Activated T-helper 17 cell treated with anti-CD3 and anti-CD28 coated beads, Interleukin-2, amount 50 U/mL, for 72 hours (primary cell): ENCODE measurements around the gene SLC17A8. TPM values are rescaled to one million over a fixed set of nuclear protein-coding genes. Genes with fewer than 3 reads are reported as not detected.

ENCODE experiments used
- ATAC-seq: fragments of 150-1000 bp; cut with Tn5 transposase; replicated peaks from 2 replicates; pipeline ENCODE4 v1.10.0; 2021; ENCODE audit warnings: mild to moderate bottlenecking, moderate library complexity
- H3K27ac Mint-ChIP-seq: one replicate; pipeline ENCODE4 v1.8.0; 2022; ENCODE audit warnings: mixed read lengths
- H3K27me3 Mint-ChIP-seq: one replicate; pipeline ENCODE4 v1.8.0; 2022; ENCODE audit warnings: mixed read lengths
- H3K36me3 Mint-ChIP-seq: one replicate; pipeline ENCODE4 v1.8.0; 2022; ENCODE audit warnings: low read depth, mild to moderate bottlenecking, mixed read lengths
- H3K4me1 Mint-ChIP-seq: one replicate; pipeline ENCODE4 v1.8.0; 2022; ENCODE audit warnings: mixed read lengths
- H3K4me3 Mint-ChIP-seq: one replicate; pipeline ENCODE4 v1.8.0; 2022; ENCODE audit warnings: mild to moderate bottlenecking, mixed read lengths
- H3K9me3 Mint-ChIP-seq: one replicate; pipeline ENCODE4 v1.8.0; 2022; ENCODE audit warnings: mixed read lengths
- total RNA-seq, 2 donors: library from RNA; stranded (reverse); gene quantifications; one replicate each; pipeline ENCODE4 v1.2.3, GENCODE V29; 2022

The SLC17A8 gene
- total RNA-seq, 2 donors from 2014 or later: not detected

DNA sequence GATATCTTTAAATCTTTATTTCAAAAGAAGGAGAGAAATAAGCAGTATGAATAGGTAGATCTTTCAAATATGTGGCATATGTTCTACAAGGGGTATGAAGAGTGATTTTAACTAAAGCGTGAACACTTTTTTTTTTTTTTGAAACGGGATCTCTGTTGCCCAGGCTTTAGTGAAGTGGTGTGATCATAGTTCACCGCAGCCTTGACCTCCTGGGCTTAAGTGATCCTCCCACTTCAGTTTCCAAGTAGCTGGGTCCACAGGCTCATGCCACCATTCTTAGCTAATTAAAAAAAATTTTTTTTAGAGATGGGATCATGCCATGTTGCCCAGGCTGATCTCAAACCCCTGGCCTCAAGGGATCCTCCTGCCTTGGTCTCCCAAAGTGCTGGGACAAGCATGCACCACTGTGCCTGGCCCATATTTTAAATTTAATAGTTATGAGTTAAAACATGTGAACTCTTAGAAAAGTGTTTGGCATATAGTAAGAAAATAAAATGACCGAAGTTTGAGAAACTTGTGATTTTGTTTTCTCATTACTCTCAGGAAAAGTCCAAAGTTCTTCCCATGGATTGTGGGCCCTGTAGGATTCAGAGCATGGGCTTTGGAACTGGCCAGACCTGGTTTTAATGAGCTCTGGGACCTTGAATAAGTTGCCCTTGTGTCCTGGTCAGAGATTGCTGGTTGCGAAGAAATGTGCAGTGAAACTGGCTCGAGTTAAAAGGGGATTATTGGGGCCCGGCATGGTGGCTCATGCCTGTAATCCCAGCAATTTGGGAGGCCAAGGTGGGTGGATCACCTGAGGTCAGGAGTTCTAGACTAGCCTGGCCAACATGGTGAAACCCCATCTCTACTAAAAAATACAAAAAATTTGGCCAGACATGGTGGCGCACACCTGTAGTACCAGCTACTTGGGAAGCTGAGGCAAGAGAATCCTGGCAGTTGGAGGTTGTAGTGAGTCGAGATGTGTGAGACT is 27.0 kb downstream of the SLC17A8 start:
- Mint-ChIP-seq H3K9me3 (no peaks in the 10 kb centered on the region), H3K4me1 (no peaks in the 10 kb centered on the region), H3K27me3 (peaks cover 5% of the 10 kb centered on the region), H3K36me3 (no peaks in the 10 kb centered on the region), H3K4me3 (no peak overlapping the region), H3K27ac (no peak overlapping the region)
- ATAC-seq: no peak

GRCh38 chr12:100384559-100384935 is 27.7 kb downstream of the SLC17A8 start:
- Mint-ChIP-seq H3K4me3 (no peak overlapping the region), H3K36me3 (no peaks in the 10 kb centered on the region), H3K27ac (no peak overlapping the region), H3K4me1 (no peaks in the 10 kb centered on the region), H3K9me3 (no peaks in the 10 kb centered on the region), H3K27me3 (peaks cover 5% of the 10 kb centered on the region)
- ATAC-seq: no peak

DNA sequence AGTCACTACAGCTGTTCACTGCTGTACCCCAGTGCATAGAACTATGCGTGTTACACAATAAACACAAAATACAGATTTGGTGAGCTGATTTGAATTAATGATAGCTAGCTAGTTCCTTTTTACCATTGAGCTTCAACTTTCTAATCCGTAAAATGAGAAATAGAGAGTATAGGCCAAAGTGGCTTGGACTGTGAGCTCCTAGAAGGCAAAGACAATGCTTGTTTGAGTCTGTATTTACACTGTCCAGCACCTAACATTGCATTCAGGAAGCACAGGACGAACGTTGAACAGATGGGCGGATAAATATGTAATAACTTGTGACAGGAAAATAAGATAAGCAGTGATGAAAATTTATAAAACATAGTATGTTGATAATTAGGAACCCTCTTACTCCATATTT is 31.5 kb downstream of the SLC17A8 start:
- Mint-ChIP-seq H3K36me3 (no peaks in the 10 kb centered on the region), H3K27me3 (peaks cover 9% of the 10 kb centered on the region), H3K4me3 (no peak overlapping the region), H3K9me3 (no peaks in the 10 kb centered on the region), H3K27ac (no peak overlapping the region), H3K4me1 (no peaks in the 10 kb centered on the region)
- ATAC-seq: no peak

DNA sequence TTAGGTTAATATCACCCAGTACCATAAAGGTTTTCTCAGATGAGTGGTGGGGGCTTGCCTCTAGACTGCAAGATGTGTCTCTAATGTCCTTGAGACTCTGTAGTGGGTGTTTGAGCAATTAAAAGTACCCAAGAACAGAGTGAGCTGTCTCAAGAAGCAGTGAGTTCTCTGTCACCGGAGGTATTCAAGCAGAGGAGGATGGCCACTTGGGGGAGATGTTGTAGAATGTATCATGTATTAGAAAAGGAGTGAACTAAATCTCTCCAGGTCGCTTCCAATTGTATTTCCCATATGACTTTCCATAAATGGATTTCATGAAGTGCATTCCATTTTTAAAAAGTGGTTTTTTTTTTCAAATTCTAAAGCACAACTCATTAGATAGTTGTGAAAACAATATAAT is 35.0 kb downstream of the SLC17A8 start:
- Mint-ChIP-seq H3K4me3 (no peak overlapping the region), H3K4me1 (no peaks in the 10 kb centered on the region), H3K27me3 (peaks cover 11% of the 10 kb centered on the region), H3K36me3 (no peaks in the 10 kb centered on the region), H3K27ac (no peak overlapping the region), H3K9me3 (no peaks in the 10 kb centered on the region)
- ATAC-seq: no peak

DNA sequence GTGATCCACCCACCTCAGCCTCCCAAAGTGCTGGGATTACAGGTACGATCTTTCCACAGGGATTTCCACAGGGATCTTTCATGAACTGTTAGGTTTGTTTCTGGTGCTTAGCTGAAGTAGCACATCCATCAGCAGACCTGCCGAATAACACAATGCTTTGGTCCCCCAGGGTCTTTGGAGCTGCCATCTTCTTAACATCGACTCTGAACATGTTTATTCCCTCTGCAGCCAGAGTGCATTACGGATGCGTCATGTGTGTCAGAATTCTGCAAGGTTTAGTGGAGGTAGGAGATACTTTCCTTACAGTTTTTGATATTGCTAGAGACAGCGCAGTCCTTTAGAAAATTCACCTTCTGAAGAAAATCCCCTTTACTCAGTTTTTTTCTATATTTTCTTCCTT is 36.3 kb downstream of the SLC17A8 start:
- no peaks in the 10 kb centered on the region for H3K36me3 Mint-ChIP-seq
- no peak overlapping the region for H3K4me3 Mint-ChIP-seq
- no peaks in the 10 kb centered on the region for H3K4me1 Mint-ChIP-seq
- H3K27ac Mint-ChIP-seq: no peak overlapping the region
- peaks cover 7% of the 10 kb centered on the region for H3K27me3 Mint-ChIP-seq
- no peaks in the 10 kb centered on the region for H3K9me3 Mint-ChIP-seq
- ATAC-seq: no peak

- Mint-ChIP-seq H3K36me3 (no peaks in the 10 kb centered on the region), H3K27me3 (peaks cover 5% of the 10 kb centered on the region), H3K27ac (no peak overlapping the region), H3K4me1 (no peaks in the 10 kb centered on the region), H3K4me3 (no peak overlapping the region), H3K9me3 (no peaks in the 10 kb centered on the region)
- no peak for ATAC-seq
Observed at GRCh38 chr12:100395811-100396210, 38.9 kb downstream of the SLC17A8 start.

DNA sequence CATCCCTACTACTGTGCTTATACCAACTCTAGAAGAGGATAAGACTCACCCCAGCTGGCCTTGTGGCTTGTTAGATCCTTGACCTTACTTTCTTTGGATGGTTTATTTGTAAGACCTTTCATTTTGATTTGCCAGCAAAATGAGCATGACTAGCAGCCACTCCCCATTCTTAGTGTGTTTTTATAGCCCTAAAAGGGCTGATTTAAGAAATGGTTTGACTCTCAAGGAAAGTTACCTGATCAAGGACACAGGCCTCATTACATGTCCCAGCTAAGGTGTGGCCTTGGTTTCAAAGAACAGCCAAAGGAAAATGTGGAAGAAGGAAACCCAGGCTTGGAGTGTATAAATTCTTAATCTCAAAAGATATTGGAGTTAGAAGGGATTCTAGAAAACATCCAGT is 41.4 kb downstream of the SLC17A8 start:
- Mint-ChIP-seq H3K27ac (no peak overlapping the region), H3K4me1 (no peaks in the 10 kb centered on the region), H3K27me3 (peaks cover 3% of the 10 kb centered on the region), H3K9me3 (no peaks in the 10 kb centered on the region), H3K4me3 (no peak overlapping the region), H3K36me3 (no peaks in the 10 kb centered on the region)
- no peak for ATAC-seq

DNA sequence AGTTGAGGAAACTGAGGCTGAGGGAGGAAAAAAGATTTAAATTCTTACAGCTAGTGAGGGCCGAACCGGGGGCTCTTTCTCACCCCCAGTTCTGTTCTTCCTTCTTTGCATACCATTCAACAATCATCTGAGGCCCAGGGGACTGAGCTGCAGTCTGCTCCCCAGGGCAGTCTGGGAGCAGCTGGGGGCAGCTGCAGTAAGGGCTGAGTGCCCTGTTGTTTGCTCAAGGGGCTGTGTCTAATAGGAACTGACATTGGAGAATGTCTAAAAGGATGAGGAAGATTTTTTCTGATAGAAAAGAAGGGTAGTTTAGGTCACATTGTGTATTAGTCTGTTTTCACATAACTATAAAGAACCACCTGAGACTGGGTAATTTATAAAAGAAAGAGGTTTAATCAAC is 42.2 kb downstream of the SLC17A8 start:
- ATAC-seq: no peak
- no peak overlapping the region for H3K27ac Mint-ChIP-seq
- no peaks in the 10 kb centered on the region for H3K27me3 Mint-ChIP-seq
- no peaks in the 10 kb centered on the region for H3K9me3 Mint-ChIP-seq
- no peak overlapping the region for H3K4me3 Mint-ChIP-seq
- H3K4me1 Mint-ChIP-seq: no peaks in the 10 kb centered on the region
- no peaks in the 10 kb centered on the region for H3K36me3 Mint-ChIP-seq

- Mint-ChIP-seq H3K4me1 (no peaks in the 10 kb centered on the region), H3K4me3 (no peak overlapping the region), H3K27ac (no peak overlapping the region), H3K27me3 (no peaks in the 10 kb centered on the region), H3K9me3 (no peaks in the 10 kb centered on the region), H3K36me3 (no peaks in the 10 kb centered on the region)
- ATAC-seq: no peak
Observed at GRCh38 chr12:100401660-100402059, 44.8 kb downstream of the SLC17A8 start.

- H3K27me3 Mint-ChIP-seq: no peaks in the 10 kb centered on the region
- no peaks in the 10 kb centered on the region for H3K36me3 Mint-ChIP-seq
- no peak overlapping the region for H3K4me3 Mint-ChIP-seq
- ATAC-seq: no peak
- H3K27ac Mint-ChIP-seq: no peak overlapping the region
- no peaks in the 10 kb centered on the region for H3K9me3 Mint-ChIP-seq
- H3K4me1 Mint-ChIP-seq: no peaks in the 10 kb centered on the region
Observed at GRCh38 chr12:100402763-100403162, 45.9 kb downstream of the SLC17A8 start.

DNA sequence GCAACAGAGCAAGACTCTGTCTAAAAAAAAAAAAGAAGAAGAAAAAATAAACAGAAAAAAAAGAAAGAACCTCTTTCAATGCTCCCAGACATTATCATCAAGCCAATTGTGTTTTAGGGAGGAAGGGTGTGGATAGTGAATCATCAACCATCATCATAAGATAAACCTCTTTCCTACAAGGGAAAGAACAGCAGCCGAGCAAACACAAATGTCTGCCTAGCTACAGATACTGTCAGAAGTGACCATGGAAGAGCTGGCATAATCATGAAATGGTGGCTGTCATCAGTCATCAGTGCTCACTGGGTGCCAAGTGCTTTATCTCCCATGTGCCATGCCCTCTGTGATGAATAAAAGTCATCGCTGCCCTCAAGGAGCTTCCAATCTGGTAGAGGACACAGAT is 46.6 kb downstream of the SLC17A8 start:
- H3K27ac Mint-ChIP-seq: no peak overlapping the region
- no peaks in the 10 kb centered on the region for H3K27me3 Mint-ChIP-seq
- H3K9me3 Mint-ChIP-seq: no peaks in the 10 kb centered on the region
- H3K36me3 Mint-ChIP-seq: no peaks in the 10 kb centered on the region
- no peak for ATAC-seq
- no peaks in the 10 kb centered on the region for H3K4me1 Mint-ChIP-seq
- H3K4me3 Mint-ChIP-seq: no peak overlapping the region

GRCh38 chr12:100404769-100405407 is 48.0 kb downstream of the SLC17A8 start:
- Mint-ChIP-seq H3K4me1 (no peaks in the 10 kb centered on the region), H3K27me3 (peaks cover 7% of the 10 kb centered on the region), H3K36me3 (no peaks in the 10 kb centered on the region), H3K27ac (no peak overlapping the region), H3K9me3 (no peaks in the 10 kb centered on the region), H3K4me3 (no peak overlapping the region)
- peak; percentile 43 for ATAC-seq

DNA sequence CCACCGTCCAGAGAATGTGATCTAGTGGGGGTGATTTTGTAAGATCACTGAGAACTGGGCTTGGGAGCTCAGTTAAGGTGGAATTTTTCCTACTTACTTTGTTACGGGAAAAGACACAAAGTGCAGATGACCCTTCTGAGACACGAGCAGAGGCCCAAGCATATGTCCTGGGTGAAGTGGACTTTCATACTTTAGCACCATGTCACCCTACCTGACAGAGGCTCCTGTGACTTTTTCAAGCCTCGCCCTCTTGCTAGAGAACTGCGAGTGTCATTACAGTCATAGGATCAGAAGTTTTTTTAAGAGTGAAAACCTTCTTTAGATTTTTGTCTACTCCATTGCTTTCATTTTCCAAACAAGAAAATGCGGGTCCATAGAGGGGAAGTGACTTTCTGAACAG is 56.1 kb downstream of the SLC17A8 start:
- no peak overlapping the region for H3K27ac Mint-ChIP-seq
- H3K4me1 Mint-ChIP-seq: no peaks in the 10 kb centered on the region

GRCh38 chr12:100414739-100415138 is 57.9 kb downstream of the SLC17A8 start:
- Mint-ChIP-seq H3K27me3 (peaks cover 14% of the 10 kb centered on the region), H3K4me3 (no peak overlapping the region), H3K4me1 (no peaks in the 10 kb centered on the region), H3K9me3 (no peaks in the 10 kb centered on the region), H3K27ac (no peak overlapping the region), H3K36me3 (no peaks in the 10 kb centered on the region)
- no peak for ATAC-seq

More for the DNA sequence above, 56.1 kb downstream of the SLC17A8 start:
- Mint-ChIP-seq H3K36me3 (no peaks in the 10 kb centered on the region), H3K27me3 (peaks cover 17% of the 10 kb centered on the region), H3K4me3 (no peak overlapping the region), H3K9me3 (no peaks in the 10 kb centered on the region)
- no peak for ATAC-seq

DNA sequence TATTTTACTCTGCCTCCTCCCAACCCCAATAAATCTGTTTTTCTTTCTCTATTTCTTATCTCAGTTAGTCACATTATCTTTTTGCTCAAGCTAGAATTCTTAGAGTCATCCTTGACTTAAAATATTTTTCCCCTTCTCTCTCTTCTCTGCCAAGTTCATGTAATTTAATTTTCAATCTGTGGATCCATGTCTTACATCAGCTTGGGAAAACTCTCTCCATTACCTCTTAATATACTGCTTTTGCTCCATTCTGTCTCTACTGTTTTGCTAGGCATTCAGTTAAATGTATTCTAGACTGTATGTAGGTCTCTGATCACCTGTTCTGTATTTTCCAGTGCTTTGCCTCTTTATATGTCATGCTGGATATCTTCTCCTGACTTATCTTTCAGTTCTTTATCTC is 65.8 kb downstream of the SLC17A8 start:
- Mint-ChIP-seq H3K36me3 (no peaks in the 10 kb centered on the region), H3K4me1 (no peaks in the 10 kb centered on the region), H3K27me3 (peaks cover 27% of the 10 kb centered on the region), H3K4me3 (no peak overlapping the region), H3K9me3 (peaks cover 14% of the 10 kb centered on the region), H3K27ac (no peak overlapping the region)
- ATAC-seq: no peak
